IMR-90 (cell line): ENCODE results near the gene ERMP1. TPM values are rescaled to one million over a fixed set of nuclear protein-coding genes. Genes with fewer than 3 reads are reported as not detected.

ENCODE experiments used
- ATAC-seq: fragments of 200-7000 bp; cut with Tn5 transposase; 2 replicates; pipeline ENCODE4 v1.9.1; 2020; ENCODE audit warnings: low read depth, mild to moderate bottlenecking, moderate library complexity
- BruUV-seq: library from RNA; stranded (reverse); fragments of 400-500 nt; replicated peaks from 2 replicates; lab custom pipeline; 2021; lab: Mats Ljungman, UMichigan
- CTCF ChIA-PET: fragments of 300-600 bp; formaldehyde crosslinking; extraction: SDS; loops from one replicate; lab custom pipeline; 2021; ENCODE audit warnings: antibody characterized with exemption; lab: Yijun Ruan, JAX
- POLR2A ChIA-PET: fragments of 300-600 bp; sonication (Branson Sonifier 250); formaldehyde crosslinking; loops from one replicate; lab custom pipeline; 2022; ENCODE audit warnings: antibody characterized with exemption; ENCODE audit not compliant: unreplicated experiment; lab: Charles Lee
- DNase-seq: peaks from one replicate; pipeline ENCODE4 v3.0.0; 2013
- H2AFZ ChIP-seq: replicated peaks from 2 replicates; pipeline ENCODE3; 2013; ENCODE audit warnings: low read length, mild to moderate bottlenecking; ENCODE audit not compliant: poor library complexity
- H2AK5ac ChIP-seq: 2 replicates; pipeline ENCODE4 v1.6.1; 2013; ENCODE audit warnings: low read depth, low read length, inconsistent platforms
- H2AK9ac ChIP-seq: replicated peaks from 2 replicates; pipeline ENCODE3; 2013; ENCODE audit warnings: mild to moderate bottlenecking, low read depth, low read length, moderate library complexity; ENCODE audit not compliant: poor library complexity
- H2BK120ac ChIP-seq: 2 replicates; pipeline ENCODE4 v1.6.1; 2013; ENCODE audit warnings: low read depth, low read length, inconsistent platforms
- H2BK15ac ChIP-seq: 3 replicates; pipeline ENCODE4 v1.6.1; 2013; ENCODE audit warnings: low read depth, low read length, inconsistent platforms
- H2BK20ac ChIP-seq: 2 replicates; pipeline ENCODE4 v1.6.1; 2013; ENCODE audit warnings: low read depth, mild to moderate bottlenecking, inconsistent platforms, low read length, moderate library complexity
- H2BK5ac ChIP-seq: 2 replicates; pipeline ENCODE4 v1.6.1; 2013; ENCODE audit warnings: mild to moderate bottlenecking, low read depth, low read length, inconsistent platforms; ENCODE audit not compliant: poor library complexity, severe bottlenecking
- H3K14ac ChIP-seq: replicated peaks from 2 replicates; pipeline ENCODE4 v1.6.1; 2013; ENCODE audit warnings: low read depth, low read length, inconsistent platforms
- H3K18ac ChIP-seq: 2 replicates; pipeline ENCODE4 v1.6.1; 2013; ENCODE audit warnings: low read depth, low read length, control low read depth
- H3K23ac ChIP-seq: 2 replicates; pipeline ENCODE4 v1.6.1; 2013; ENCODE audit warnings: low read depth, low read length, inconsistent platforms
- H3K27ac ChIP-seq: 2 replicates; pipeline ENCODE4 v1.5.1; 2013; ENCODE audit warnings: mild to moderate bottlenecking, control low read depth, low read length; ENCODE audit not compliant: insufficient read depth
- H3K27me3 ChIP-seq: 2 replicates; pipeline ENCODE4 v1.6.1; 2013; ENCODE audit warnings: low read length; ENCODE audit not compliant: control insufficient read depth, insufficient read depth
- H3K36me3 ChIP-seq: 2 replicates; pipeline ENCODE4 v1.6.1; 2013; ENCODE audit warnings: low read length, mixed read lengths; ENCODE audit not compliant: control insufficient read depth, insufficient read depth
- H3K4ac ChIP-seq: 2 replicates; pipeline ENCODE4 v1.6.1; 2013; ENCODE audit warnings: low read depth, low read length, inconsistent platforms
- H3K4me1 ChIP-seq: 2 replicates; pipeline ENCODE4 v1.6.1; 2013; ENCODE audit warnings: low read length, mixed read lengths; ENCODE audit not compliant: control insufficient read depth, insufficient read depth
- H3K4me2 ChIP-seq: 2 replicates; pipeline ENCODE4 v1.6.1; 2013; ENCODE audit warnings: low read depth, mild to moderate bottlenecking, control low read depth, low read length, moderate library complexity
- H3K4me3 ChIP-seq: 2 replicates; pipeline ENCODE4 v1.5.1; 2013; ENCODE audit warnings: low read depth, mild to moderate bottlenecking, control low read depth, low read length, moderate library complexity; ENCODE audit not compliant: insufficient read depth
- H3K56ac ChIP-seq: 2 replicates; pipeline ENCODE4 v1.6.1; 2013; ENCODE audit warnings: low read length, inconsistent platforms; ENCODE audit not compliant: insufficient read depth; ENCODE audit errors: extremely low read depth
- H3K79me1 ChIP-seq, 2 experiments: 2 replicates each; pipeline ENCODE4 v1.6.1; 2013; ENCODE audit warnings: low read length in 2 of 2, inconsistent platforms in 1 of 2, low read depth in 1 of 2
- H3K9ac ChIP-seq: 2 replicates; pipeline ENCODE4 v1.6.1; 2013; ENCODE audit warnings: low read depth, low read length, control low read depth
- H3K9me1 ChIP-seq: 2 replicates; pipeline ENCODE4 v1.6.1; 2013; ENCODE audit warnings: low read length, inconsistent platforms; ENCODE audit not compliant: insufficient read depth
- H3K9me3 ChIP-seq: 2 replicates; pipeline ENCODE4 v1.6.1; 2013; ENCODE audit warnings: low read length; ENCODE audit not compliant: control insufficient read depth, insufficient read depth
- H4K20me1 ChIP-seq: 2 replicates; pipeline ENCODE4 v1.6.1; 2013; ENCODE audit warnings: low read length, inconsistent platforms; ENCODE audit not compliant: insufficient read depth
- H4K5ac ChIP-seq: 2 replicates; pipeline ENCODE4 v1.6.1; 2013; ENCODE audit warnings: mild to moderate bottlenecking, low read depth, low read length, control low read depth
- H4K8ac ChIP-seq, 2 experiments: 2 replicates each; pipeline ENCODE4 v1.6.1; 2013; ENCODE audit warnings: low read depth in 2 of 2, low read length in 2 of 2, control low read depth in 1 of 2, inconsistent platforms in 1 of 2
- H4K91ac ChIP-seq: 2 replicates; pipeline ENCODE4 v1.6.1; 2013; ENCODE audit warnings: low read depth, low read length, inconsistent platforms; ENCODE audit not compliant: insufficient read depth
- CEBPB ChIP-seq: IDR thresholded peaks from 2 replicates; pipeline ENCODE4 v1.6.1; 2012; ENCODE audit warnings: low read depth, low read length, improper control_type of control experiment
- CTCF ChIP-seq: conservative IDR thresholded peaks from 2 replicates; pipeline ENCODE4 v1.5.1; 2012; ENCODE audit warnings: mild to moderate bottlenecking, low read depth, low read length, improper control_type of control experiment
- ELK1 ChIP-seq: fragments of 150-350 bp; IDR thresholded peaks from 2 replicates; pipeline ENCODE4 v1.6.1; 2016; ENCODE audit warnings: low read depth, mild to moderate bottlenecking, low read length, moderate library complexity, borderline replicate concordance
- FOS ChIP-seq: fragments of 150-350 bp; IDR thresholded peaks from 2 replicates; pipeline ENCODE4 v1.6.1; 2016; ENCODE audit warnings: low read depth, low read length
- MAFK ChIP-seq: IDR thresholded peaks from 2 replicates; pipeline ENCODE4 v1.6.1; 2012; ENCODE audit warnings: low read depth, low read length, improper control_type of control experiment
- MAZ ChIP-seq: IDR thresholded peaks from 2 replicates; pipeline ENCODE4 v1.6.1; 2012; ENCODE audit warnings: low read depth, mild to moderate bottlenecking, low read length, improper control_type of control experiment, moderate library complexity, borderline replicate concordance
- RCOR1 ChIP-seq: IDR thresholded peaks from 2 replicates; pipeline ENCODE4 v1.6.1; 2012; ENCODE audit warnings: mild to moderate bottlenecking, low read length, improper control_type of control experiment; ENCODE audit not compliant: insufficient replicate concordance
- RFX5 ChIP-seq: IDR thresholded peaks from 2 replicates; pipeline ENCODE4 v1.8.0; 2012; ENCODE audit warnings: low read depth, mild to moderate bottlenecking, low read length, moderate library complexity
- WGBS, 2 experiments: methylation state at CpG; one replicate each; pipeline versions ENCODE4 v1.1.5 to v1.1.7; 2013; ENCODE audit warnings: missing lambda C conversion rate in 2 of 2; ENCODE audit not compliant: insufficient read length in 1 of 2; ENCODE audit errors: extremely low coverage in 2 of 2; 5-methylcytosine and 5-hydroxymethylcytosine counted together
- dilution Hi-C: fragments of 300-500 bp; cut with HindIII; formaldehyde crosslinking; loops from one replicate; pipeline ENCODE4 v1.14.3; 2018; ENCODE audit warnings: low sequenced_read_pairs; ENCODE audit not compliant: unreplicated experiment
- in situ Hi-C: fragments of 300-500 bp; cut with MboI; formaldehyde crosslinking; loops from 3 replicates; pipeline ENCODE4 v1.14.3; 2019; ENCODE audit warnings: low sequenced_read_pairs, inconsistent platforms, mixed read lengths
- intact Hi-C: fragments of 100-400 bp; cut with micrococcal nuclease; formaldehyde crosslinking; loops from 2 replicates; pipeline ENCODE4 v1.10.0; 2022
- polyA plus RNA-seq, 3 experiments: library from polyadenylated mRNA; depleted of rRNA; stranded (reverse); fragments of >200 nt; gene quantifications; 2 replicates each; pipeline ENCODE4 v1.2.3, GENCODE V29; 2012; ENCODE audit warnings: low replicate concordance in 1 of 3
- total RNA-seq: library from RNA; depleted of rRNA; stranded (reverse); fragments of >200 nt; gene quantifications from 2 replicates; pipeline ENCODE4 v1.2.3, GENCODE V29; 2012
- TF ChIP-seq, protein P1 (sequence below): fragments of 150-350 bp; IDR thresholded peaks from 2 replicates; pipeline ENCODE4 v1.6.1; 2017; ENCODE audit warnings: mild to moderate bottlenecking, antibody characterized with exemption, low read length, low read depth

Gene ERMP1
- total and polyA plus RNA-seq, 2 of the 4 experiments (the other 2 are of a cell fraction), result 2.2 to 4.7 TPM

GRCh38 chr9:5796298-5796697, 36.6 kb downstream of the ERMP1 start:
- Histone ChIP-seq H3K23ac (no peak overlapping the region), H2AK5ac (no peak overlapping the region), H4K5ac (no peak overlapping the region), H3K56ac (no peak overlapping the region), H2BK15ac (no peak overlapping the region), H3K4me1 (no peaks in the 10 kb centered on the region), H3K9ac (no peak overlapping the region), H3K18ac (no peak overlapping the region), H3K27me3 (no peaks in the 10 kb centered on the region), H3K9me1 (no peaks in the 10 kb centered on the region), H2AFZ (no peak overlapping the region), H3K14ac (no peak overlapping the region), H3K27ac (no peak overlapping the region), H3K4me3 (no peak overlapping the region), H4K8ac (no peak overlapping the region), H2BK20ac (no peak overlapping the region), H4K91ac (no peak overlapping the region), H3K36me3 (no peaks in the 10 kb centered on the region; the same call in 1 of the 2 replicates), H2BK5ac (no peak overlapping the region), H3K79me1 (no peaks in the 10 kb centered on the region), H4K20me1 (no peaks in the 10 kb centered on the region), H3K4me2 (no peak overlapping the region), H2AK9ac (no peak overlapping the region), H2BK120ac (no peak overlapping the region), H3K4ac (no peak overlapping the region), H3K9me3 (no peaks in the 10 kb centered on the region)
- TF ChIP-seq RFX5 (no peak), MAFK (no peak), MAZ (no peak), ELK1 (no peak), CTCF (no peak), FOS (no peak), RCOR1 (no peak), CEBPB (no peak)
- TF ChIP-seq, protein P1, sequence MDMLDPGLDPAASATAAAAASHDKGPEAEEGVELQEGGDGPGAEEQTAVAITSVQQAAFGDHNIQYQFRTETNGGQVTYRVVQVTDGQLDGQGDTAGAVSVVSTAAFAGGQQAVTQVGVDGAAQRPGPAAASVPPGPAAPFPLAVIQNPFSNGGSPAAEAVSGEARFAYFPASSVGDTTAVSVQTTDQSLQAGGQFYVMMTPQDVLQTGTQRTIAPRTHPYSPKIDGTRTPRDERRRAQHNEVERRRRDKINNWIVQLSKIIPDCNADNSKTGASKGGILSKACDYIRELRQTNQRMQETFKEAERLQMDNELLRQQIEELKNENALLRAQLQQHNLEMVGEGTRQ, result no peak
- DNase-seq (no peak), ATAC-seq (no peak)
- no CpG with 5 or more reads among the region's 2 CpGs for WGBS, 2 experiments
- POLR2A ChIA-PET, result interaction anchor here (0.6 kb wide), 1 partner anchor 707 kb away, joined by 3 read pairs; no protein-coding TSS in a partner anchor
- dilution Hi-C loops, result no loop called here
- BruUV-seq, result no TSS peak
- intact Hi-C loops, result loop anchor here (10.0 kb wide), 1 partner anchor 509 kb away; no protein-coding TSS in a partner anchor
- in situ Hi-C loops, result no loop called here
- CTCF ChIA-PET, result interaction anchor here (0.6 kb wide), 2 partner anchors 32 to 84 kb away, joined by 3 to 5 read pairs; no protein-coding TSS in a partner anchor
